Tibial nerve (tissue), 4 donors: ENCODE results near the gene DCTN3.

Experiments used
- EP300 ChIP-seq, 2 donors: sonication (generic); formaldehyde crosslinking; IDR thresholded peaks; one replicate each; pipeline ENCODE4 v1.6.1; 2017; ENCODE audit warnings: antibody characterized with exemption in 2 of 2, mild to moderate bottlenecking in 1 of 2
- TF ChIP-seq, protein P1 (sequence below), 5 experiments: fragments of 200-600 bp in 3 of 5; fragments of 450-650 bp in 2 of 5; sonication (generic) in 3 of 5; IDR thresholded peaks; one replicate each; pipeline ENCODE4 v1.5.1; 2016 to 2019; ENCODE audit warnings: antibody characterized with exemption in 5 of 5, mild to moderate bottlenecking in 3 of 5, moderate library complexity in 2 of 5

DNA sequence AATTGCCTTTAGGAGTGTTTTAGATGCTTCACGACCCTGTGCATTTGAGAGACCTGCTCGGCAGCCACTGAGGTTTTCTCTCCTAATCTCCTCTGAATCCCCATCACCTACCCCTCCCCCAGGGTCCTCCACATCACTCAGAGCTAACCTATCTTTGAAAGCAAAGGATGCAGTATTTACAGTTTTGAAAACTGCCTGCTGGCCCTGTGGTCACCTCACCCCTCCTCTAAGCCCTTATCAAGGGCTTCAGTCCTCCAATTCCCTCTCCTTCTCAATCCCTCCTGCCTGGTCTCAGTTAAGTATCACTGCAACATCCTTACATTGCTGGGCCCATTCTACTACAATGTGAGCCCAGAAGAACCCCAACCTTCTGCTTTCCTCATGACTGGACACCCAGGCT lies 13.0 kb downstream of the DCTN3 start:
- TF ChIP-seq, protein P1, sequence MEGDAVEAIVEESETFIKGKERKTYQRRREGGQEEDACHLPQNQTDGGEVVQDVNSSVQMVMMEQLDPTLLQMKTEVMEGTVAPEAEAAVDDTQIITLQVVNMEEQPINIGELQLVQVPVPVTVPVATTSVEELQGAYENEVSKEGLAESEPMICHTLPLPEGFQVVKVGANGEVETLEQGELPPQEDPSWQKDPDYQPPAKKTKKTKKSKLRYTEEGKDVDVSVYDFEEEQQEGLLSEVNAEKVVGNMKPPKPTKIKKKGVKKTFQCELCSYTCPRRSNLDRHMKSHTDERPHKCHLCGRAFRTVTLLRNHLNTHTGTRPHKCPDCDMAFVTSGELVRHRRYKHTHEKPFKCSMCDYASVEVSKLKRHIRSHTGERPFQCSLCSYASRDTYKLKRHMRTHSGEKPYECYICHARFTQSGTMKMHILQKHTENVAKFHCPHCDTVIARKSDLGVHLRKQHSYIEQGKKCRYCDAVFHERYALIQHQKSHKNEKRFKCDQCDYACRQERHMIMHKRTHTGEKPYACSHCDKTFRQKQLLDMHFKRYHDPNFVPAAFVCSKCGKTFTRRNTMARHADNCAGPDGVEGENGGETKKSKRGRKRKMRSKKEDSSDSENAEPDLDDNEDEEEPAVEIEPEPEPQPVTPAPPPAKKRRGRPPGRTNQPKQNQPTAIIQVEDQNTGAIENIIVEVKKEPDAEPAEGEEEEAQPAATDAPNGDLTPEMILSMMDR (IDR thresholded peaks at IDR 0.05), result no peak
- no peak for TF ChIP-seq EP300 (IDR thresholded peaks at IDR 0.05)
